Upper lobe of left lung (tissue), 6 donors: Measurements from ENCODE around the gene SLC37A4. TPM values are rescaled to one million over a fixed set of nuclear protein-coding genes. Genes with fewer than 3 reads are reported as not detected.
"Not testable (repeated sequence)": the region's sequence is repeated elsewhere in the genome, so short reads cannot be mapped to it uniquely, and the experiment has no call there.

Source experiments
- ATAC-seq, 2 donors: fragments of 200-7000 bp; cut with Tn5 transposase; one replicate each; pipeline ENCODE4 v1.9.1; 2022; ENCODE audit warnings: mild to moderate bottlenecking in 2 of 2, moderate library complexity in 2 of 2; ENCODE audit not compliant: low FRiP score in 2 of 2
- DNase-seq, 2 donors: peaks; one replicate each; pipeline ENCODE4 v3.0.0-alpha.2; 2019 to 2020
- H3K27ac ChIP-seq, 4 donors: fragments of 200-600 bp; sonication (generic); one replicate each; pipeline ENCODE4 v1.5.1; 2016 to 2019
- H3K27me3 ChIP-seq, 4 donors: fragments of 200-600 bp; sonication (generic); one replicate each; pipeline ENCODE4 v1.5.1; 2017 to 2019
- H3K36me3 ChIP-seq, 4 donors: fragments of 200-600 bp; sonication (generic); one replicate each; pipeline ENCODE4 v1.5.1; 2016 to 2019
- H3K4me1 ChIP-seq, 4 donors: fragments of 200-600 bp; sonication (generic); one replicate each; pipeline ENCODE4 v1.5.1; 2018 to 2019
- H3K4me3 ChIP-seq, 4 donors: fragments of 200-600 bp; sonication (generic); one replicate each; pipeline ENCODE4 v1.5.1; 2017 to 2019; ENCODE audit warnings: mild to moderate bottlenecking in 2 of 4, moderate library complexity in 1 of 4
- H3K9me3 ChIP-seq, 4 donors: fragments of 200-600 bp; sonication (generic); one replicate each; pipeline ENCODE4 v1.5.1; 2018 to 2019
- CTCF ChIP-seq, 6 experiments: fragments of 450-650 bp in 4 of 6; fragments of 200-600 bp in 2 of 6; sonication (generic) in 2 of 6; IDR thresholded peaks; one replicate each; pipeline ENCODE4 v1.5.1; 2016 to 2019; ENCODE audit warnings: antibody characterized with exemption in 6 of 6
- EP300 ChIP-seq, 4 donors: sonication (generic); formaldehyde crosslinking; IDR thresholded peaks; one replicate each; pipeline ENCODE4 v1.5.1; 2017; ENCODE audit warnings: antibody characterized with exemption in 4 of 4, control low read depth in 2 of 4
- POLR2A ChIP-seq, 4 donors: fragments of 450-650 bp; IDR thresholded peaks; one replicate each; pipeline ENCODE4 v1.5.1; 2016 to 2017; ENCODE audit warnings: antibody characterized with exemption in 4 of 4, mild to moderate bottlenecking in 2 of 4
- POLR2AphosphoS5 ChIP-seq, 2 donors: sonication (generic); formaldehyde crosslinking; IDR thresholded peaks; one replicate each; pipeline ENCODE4 v1.5.1; 2017; ENCODE audit warnings: antibody characterized with exemption in 2 of 2
- WGBS, 2 donors: methylation state at CpG; one replicate each; pipeline ENCODE4 v1.1.5; 2017 to 2018; 5-methylcytosine and 5-hydroxymethylcytosine counted together
- total RNA-seq, 6 donors: library from RNA; depleted of rRNA in 4 of 6; stranded (reverse); fragments of >200 nt in 4 of 6; gene quantifications; one replicate each; pipeline versions ENCODE4 v1.1.0 to v1.2.1, GENCODE V29; 2016 to 2021
- donor health status: DM: no; HTN: no; CAD: no; lungs with moderate emphysema.
- donor health status: DM: no; HTN: yes; CAD: no; lungs with severe emphysema.

Gene SLC37A4
- total RNA-seq, 6 donors from 2014 or later, result 11.4 to 29.0 (median 19.9) TPM

DNA sequence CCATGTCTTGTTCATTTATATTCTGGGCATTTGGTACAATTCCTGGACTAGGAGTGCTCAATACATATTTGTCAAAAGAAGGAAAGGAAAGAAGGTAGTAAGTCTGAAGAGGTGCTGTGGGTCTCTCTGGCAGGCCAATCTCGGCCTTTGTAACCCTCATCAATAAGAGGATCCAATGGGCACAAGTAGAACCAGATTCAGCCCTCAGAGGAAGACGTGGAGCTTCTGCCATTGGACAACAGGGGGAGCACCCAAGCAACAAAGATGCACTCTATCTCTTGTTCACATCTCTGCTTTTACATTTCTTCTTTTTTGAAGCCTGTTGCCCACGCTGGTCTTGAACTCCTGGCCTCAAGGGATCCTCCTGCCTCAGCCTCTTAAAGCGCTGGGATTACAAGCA, 34.7 kb upstream of the SLC37A4 start:
- Histone ChIP-seq H3K27ac (no peak overlapping the region), H3K36me3 (peaks cover 2 to 6% (median 4%) of the 10 kb centered on the region in 4 donors), H3K4me3 (no peak overlapping the region), H3K4me1 (peaks cover 15 to 30% (median 23%) of the 10 kb centered on the region in 4 donors), H3K27me3 (no peaks in the 10 kb centered on the region), H3K9me3 (no peaks in the 10 kb centered on the region)
- TF ChIP-seq EP300 (IDR thresholded peaks at IDR 0.05), result no peak
- TF ChIP-seq POLR2AphosphoS5 (IDR thresholded peaks at IDR 0.05), result no peak
- no peak for TF ChIP-seq CTCF (IDR thresholded peaks at IDR 0.05)
- no peak for TF ChIP-seq POLR2A (IDR thresholded peaks at IDR 0.05)
- 73 to 79% methylated on average over 4 of the region's 4 CpGs for WGBS, 2 donors
- no peak for DNase-seq
- no peak for ATAC-seq

DNA sequence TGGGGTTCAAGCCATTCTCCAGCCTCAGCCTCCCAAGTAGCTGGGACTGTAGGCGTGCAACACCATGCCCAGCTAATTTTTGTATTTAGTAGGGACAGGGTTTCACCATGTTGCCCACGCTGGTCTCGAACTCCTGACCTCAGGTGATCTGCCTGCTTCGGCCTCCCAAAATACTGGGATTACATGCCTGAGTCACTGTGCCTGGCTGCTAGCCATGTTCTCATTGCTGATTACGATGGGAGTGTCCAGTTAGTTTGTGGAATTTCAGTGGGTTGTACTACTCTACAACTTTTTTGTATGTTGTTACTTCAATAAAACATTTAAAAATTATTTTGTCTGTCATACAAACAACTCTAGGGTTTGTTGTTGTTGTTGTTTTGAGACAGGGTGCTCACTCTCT, 32.1 kb upstream of the SLC37A4 start:
- Histone ChIP-seq H3K36me3 (no peaks in the 10 kb centered on the region), H3K27ac (no peak overlapping the region), H3K9me3 (no peaks in the 10 kb centered on the region), H3K4me3 (no peak overlapping the region), H3K4me1 (peaks cover 11 to 21% (median 18%) of the 10 kb centered on the region in 4 donors), H3K27me3 (no peaks in the 10 kb centered on the region)
- TF ChIP-seq POLR2A (IDR thresholded peaks at IDR 0.05), result no peak
- TF ChIP-seq EP300 (IDR thresholded peaks at IDR 0.05), result no peak
- TF ChIP-seq CTCF (IDR thresholded peaks at IDR 0.05), result no peak
- TF ChIP-seq POLR2AphosphoS5 (IDR thresholded peaks at IDR 0.05), result no peak
- 76 to 79% methylated on average over 5 of the region's 5 CpGs for WGBS, 2 donors
- no peak for DNase-seq
- ATAC-seq, result no peak

DNA sequence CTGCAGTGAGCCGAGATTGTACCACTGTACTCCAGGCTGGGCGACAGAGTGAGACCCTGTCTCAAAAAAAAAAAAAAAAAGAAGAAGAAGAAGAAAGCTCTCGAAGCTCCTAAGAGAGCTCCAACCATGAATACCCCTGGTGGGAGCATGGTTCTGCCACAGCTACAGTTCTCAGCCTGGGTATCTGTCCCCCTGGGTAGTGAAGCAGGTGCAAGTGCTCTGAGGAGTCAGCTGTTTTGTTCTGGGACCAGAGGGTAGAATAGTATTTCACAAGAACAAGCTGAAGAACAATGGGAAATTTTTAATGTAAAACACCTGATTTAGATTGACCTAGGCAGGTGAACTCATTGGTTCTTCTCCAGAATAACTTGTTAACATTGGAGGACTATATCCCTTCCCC, 30.6 kb upstream of the SLC37A4 start:
- TF ChIP-seq POLR2A (IDR thresholded peaks at IDR 0.05) (no peak), EP300 (IDR thresholded peaks at IDR 0.05) (no peak), CTCF (IDR thresholded peaks at IDR 0.05) (no peak), POLR2AphosphoS5 (IDR thresholded peaks at IDR 0.05) (no peak)
- 91 to 94% methylated on average over 3 of the region's 3 CpGs for WGBS, 2 donors

DNA sequence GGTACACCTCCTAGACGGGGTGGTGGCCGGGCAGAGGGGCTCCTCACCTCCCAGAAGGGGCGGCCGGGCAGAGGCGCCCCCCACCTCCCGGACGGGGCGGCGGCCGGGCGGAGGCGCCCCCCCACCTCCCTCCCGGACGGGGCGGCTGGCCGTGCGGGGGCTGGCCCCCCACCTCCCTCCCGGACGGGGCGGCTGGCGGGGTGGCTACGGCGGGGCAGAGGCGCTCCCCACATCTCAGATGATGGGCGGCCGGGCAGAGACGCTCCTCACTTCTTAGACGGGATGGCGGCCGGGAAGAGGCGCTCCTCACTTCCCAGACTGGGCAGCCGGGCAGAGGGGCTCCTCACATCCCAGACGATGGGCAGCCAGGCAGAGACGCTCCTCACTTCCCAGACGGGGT, 28.5 kb upstream of the SLC37A4 start:
- WGBS, 2 donors, result 83 to 95% methylated on average over 2 to 5 of the region's 35 CpGs
- H3K27me3 ChIP-seq, ATAC-seq, H3K27ac ChIP-seq, H3K9me3 ChIP-seq, H3K4me3 ChIP-seq: not testable (repeated sequence)
- Histone ChIP-seq H3K36me3 (peaks cover 0 to 12% (median 10%) of the 10 kb centered on the region in 4 donors), H3K4me1 (peaks cover 17 to 24% (median 18%) of the 10 kb centered on the region in 4 donors)
- DNase-seq, result peak in 1 of 2 donors; percentile 74

More for the DNA sequence above, 30.6 kb upstream of the SLC37A4 start:
- Histone ChIP-seq H3K27ac (no peak overlapping the region), H3K4me3 (no peak overlapping the region), H3K36me3 (no peaks in the 10 kb centered on the region), H3K27me3 (no peaks in the 10 kb centered on the region), H3K9me3 (no peaks in the 10 kb centered on the region), H3K4me1 (peaks cover 10 to 18% (median 14%) of the 10 kb centered on the region in 4 donors)
- DNase-seq, result no peak
- ATAC-seq, result no peak

- Histone ChIP-seq H3K4me3 (peak within 1 kb of the TSS; percentile 81 to 99 (median 93)), H3K36me3 (peaks cover 12 to 32% (median 29%) of the 10 kb centered on the region in 4 donors), H3K27me3 (no peaks in the 10 kb centered on the region), H3K9me3 (no peaks in the 10 kb centered on the region), H3K27ac (peak within 1 kb of the TSS; percentile 81 to 90 (median 88)), H3K4me1 (peaks cover 14 to 24% (median 18%) of the 10 kb centered on the region in 4 donors)
- peak; percentile 99 for ATAC-seq
- peak; percentile 44 to 66 for TF ChIP-seq POLR2AphosphoS5 (IDR thresholded peaks at IDR 0.05)
- peak in 3 of 4 donors; percentile 31 to 78 (median 66) for TF ChIP-seq POLR2A (IDR thresholded peaks at IDR 0.05)
- TF ChIP-seq CTCF (IDR thresholded peaks at IDR 0.05), result peak in 4 of 6 experiments; percentile 21 to 47 (median 42)
- TF ChIP-seq EP300 (IDR thresholded peaks at IDR 0.05), result no peak
- 0 to 1% methylated on average over 1 to 26 of the region's 79 CpGs for whole genome bisulfite sequencing, 2 donors
- DNase-seq, result peak; percentile 99
Observed at GRCh38 chr11:119057000-119057769, 26.5 kb upstream of the SLC37A4 start, which contains the start of gene HYOU1. HYOU1 (minus strand) TSS chr11:119057205; CDS start chr11:119056160, 1,045 bp downstream.
